ENCODE data around the gene SLC4A2.
"Not testable (repeated sequence)": the region's sequence is repeated elsewhere in the genome, so short reads cannot be mapped to it uniquely, and the experiment has no call there.

The SLC4A2 gene

DNA sequence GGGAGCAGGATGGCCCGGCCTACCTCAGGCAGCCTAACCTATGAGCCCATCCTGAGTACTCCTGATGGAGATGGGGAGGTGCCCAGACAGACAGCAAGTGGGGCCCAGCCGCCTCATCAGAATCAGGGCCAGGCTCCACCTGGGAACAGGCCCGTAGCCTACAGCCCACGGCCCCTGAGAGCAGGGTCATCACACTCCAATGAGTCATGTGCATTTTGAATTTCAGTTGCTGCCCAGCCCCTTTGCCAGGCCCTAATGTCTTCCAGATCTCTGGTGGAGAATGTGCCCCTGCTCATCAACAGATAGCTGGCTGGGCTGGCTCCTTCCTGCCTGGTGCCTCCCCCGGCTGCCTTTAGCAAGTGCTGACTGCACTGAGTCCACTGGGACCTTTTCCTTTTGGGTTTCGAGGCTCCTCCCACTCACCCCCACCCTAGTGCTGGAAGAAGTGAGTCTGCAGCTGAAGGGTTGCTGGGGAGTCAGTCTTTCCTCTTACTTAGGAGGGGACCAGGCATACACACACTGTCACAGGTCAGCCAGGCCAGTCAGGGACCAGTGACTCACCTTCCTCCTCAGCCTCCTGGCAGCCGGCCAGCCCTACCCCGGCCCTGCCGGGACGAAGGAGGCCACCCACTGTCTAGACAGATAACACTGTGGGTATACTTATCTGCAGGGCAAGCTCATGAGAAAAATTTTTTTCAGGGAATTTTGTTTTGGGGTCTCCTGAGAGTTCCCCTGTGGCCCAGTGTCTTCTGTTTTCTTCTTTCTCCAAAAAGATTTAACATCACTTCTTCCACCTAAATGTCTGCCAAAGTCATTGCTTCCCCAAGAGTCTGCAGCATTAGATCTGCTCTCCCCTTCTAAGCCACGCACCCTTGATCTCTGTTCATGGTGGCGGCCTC, 20.2 kb upstream of the SLC4A2 start:
- peak; percentile 59 for DNase-seq
- peak overlapping the region; percentile 24 for H3K27ac ChIP-seq
- no peak overlapping the region for H3K4me3 ChIP-seq (ENCODE audit: low read depth, low read length)
- TF ChIP-seq, protein P1, sequence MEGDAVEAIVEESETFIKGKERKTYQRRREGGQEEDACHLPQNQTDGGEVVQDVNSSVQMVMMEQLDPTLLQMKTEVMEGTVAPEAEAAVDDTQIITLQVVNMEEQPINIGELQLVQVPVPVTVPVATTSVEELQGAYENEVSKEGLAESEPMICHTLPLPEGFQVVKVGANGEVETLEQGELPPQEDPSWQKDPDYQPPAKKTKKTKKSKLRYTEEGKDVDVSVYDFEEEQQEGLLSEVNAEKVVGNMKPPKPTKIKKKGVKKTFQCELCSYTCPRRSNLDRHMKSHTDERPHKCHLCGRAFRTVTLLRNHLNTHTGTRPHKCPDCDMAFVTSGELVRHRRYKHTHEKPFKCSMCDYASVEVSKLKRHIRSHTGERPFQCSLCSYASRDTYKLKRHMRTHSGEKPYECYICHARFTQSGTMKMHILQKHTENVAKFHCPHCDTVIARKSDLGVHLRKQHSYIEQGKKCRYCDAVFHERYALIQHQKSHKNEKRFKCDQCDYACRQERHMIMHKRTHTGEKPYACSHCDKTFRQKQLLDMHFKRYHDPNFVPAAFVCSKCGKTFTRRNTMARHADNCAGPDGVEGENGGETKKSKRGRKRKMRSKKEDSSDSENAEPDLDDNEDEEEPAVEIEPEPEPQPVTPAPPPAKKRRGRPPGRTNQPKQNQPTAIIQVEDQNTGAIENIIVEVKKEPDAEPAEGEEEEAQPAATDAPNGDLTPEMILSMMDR (IDR thresholded peaks at IDR 0.05; ENCODE audit: low read depth, low read length): no peak
- H3K36me3 ChIP-seq: peaks cover 9% of the 10 kb centered on the region
- no peaks in the 10 kb centered on the region for H3K9me3 ChIP-seq (ENCODE audit: severe bottlenecking)
- no peaks in the 10 kb centered on the region for H3K27me3 ChIP-seq (ENCODE audit: insufficient read depth, low read depth, severe bottlenecking)

DNA sequence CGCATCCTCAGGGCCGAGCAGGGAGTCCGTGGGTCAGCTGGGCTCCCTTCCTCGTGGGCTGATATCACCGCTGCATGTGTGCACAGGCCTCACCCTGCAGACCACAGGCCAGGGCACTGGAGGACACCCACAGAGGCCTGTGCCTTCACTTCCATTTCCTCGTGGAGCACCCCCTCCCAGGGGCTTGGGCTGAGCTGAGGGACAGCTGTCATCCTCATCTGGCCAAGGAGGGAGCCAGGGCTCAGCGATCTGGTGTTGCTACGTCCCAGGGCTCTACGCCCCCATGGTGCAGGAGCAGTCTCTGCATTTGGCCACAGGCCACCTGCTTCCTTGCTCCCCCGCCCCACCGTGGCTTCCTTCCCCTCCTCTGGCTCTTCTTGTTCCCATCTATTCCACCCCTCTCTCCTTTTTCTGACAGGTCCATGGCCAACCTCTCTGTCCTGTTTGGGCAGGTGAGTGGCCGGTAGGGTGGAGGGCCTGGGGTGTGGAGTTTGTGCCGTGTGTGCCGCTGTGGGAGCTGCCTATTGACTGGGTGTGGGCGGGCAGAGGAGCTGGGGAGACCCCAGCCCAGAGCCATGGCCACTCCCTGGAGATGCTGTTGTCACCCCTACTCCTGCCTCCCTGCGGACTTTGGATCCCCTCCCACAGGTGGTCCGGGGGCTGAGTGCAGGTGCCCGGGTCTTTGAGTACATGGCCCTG, 19.4 kb upstream of the SLC4A2 start:
- H3K36me3 ChIP-seq: peaks cover 4% of the 10 kb centered on the region
- DNase-seq: peak; percentile 56

DNA sequence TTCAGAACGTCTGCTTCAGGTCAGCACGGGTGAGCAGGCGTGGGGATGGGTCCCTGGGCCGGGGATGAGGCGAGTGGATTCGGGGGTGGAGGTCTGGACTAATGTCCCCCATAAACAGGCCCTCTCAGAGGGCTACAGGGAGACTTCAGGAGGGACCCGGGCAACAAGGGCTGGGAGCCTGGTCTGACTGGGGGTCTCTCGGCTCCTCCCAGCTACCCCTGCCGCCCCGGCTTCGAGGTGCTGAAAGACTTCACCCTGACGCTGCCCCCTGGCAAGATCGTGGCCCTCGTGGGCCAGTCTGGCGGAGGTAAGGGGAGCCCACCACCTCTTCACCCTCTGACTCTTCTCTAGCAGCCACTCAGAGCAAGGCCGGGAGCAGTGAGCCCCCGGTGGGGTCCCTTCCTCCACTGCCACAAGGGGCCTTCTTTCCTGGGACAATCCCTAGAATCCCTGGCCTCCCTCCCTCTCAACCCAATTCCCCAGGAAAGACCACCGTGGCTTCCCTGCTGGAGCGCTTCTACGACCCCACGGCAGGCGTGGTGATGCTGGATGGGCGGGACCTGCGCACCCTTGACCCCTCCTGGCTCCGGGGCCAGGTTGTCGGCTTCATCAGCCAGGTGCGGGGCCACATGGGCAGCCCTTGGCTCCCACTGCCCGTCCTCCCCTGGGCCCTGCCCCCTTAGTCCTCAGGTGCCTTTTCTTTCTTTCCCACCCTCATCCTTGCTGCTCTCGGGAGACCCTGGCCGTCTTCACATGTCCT, 18.6 kb upstream of the SLC4A2 start:
- H3K27ac ChIP-seq: no peak overlapping the region
- peaks cover 3% of the 10 kb centered on the region; the same call in 1 of the 2 replicates for H3K36me3 ChIP-seq
- no peak overlapping the region for H3K4me3 ChIP-seq (ENCODE audit: low read depth, low read length)
- H3K27me3 ChIP-seq (ENCODE audit: insufficient read depth, low read depth, severe bottlenecking): no peaks in the 10 kb centered on the region
- TF ChIP-seq, protein P1 (IDR thresholded peaks at IDR 0.05; ENCODE audit: low read depth, low read length): no peak
- DNase-seq: no peak
- H3K9me3 ChIP-seq (ENCODE audit: severe bottlenecking): no peaks in the 10 kb centered on the region

More for the DNA sequence above, 19.4 kb upstream of the SLC4A2 start:
- Histone ChIP-seq H3K27ac (peak overlapping the region; percentile 24), H3K27me3 (ENCODE audit: insufficient read depth, low read depth, severe bottlenecking) (no peaks in the 10 kb centered on the region), H3K4me3 (ENCODE audit: low read depth, low read length) (no peak overlapping the region), H3K9me3 (ENCODE audit: severe bottlenecking) (no peaks in the 10 kb centered on the region)
- TF ChIP-seq, protein P1 (IDR thresholded peaks at IDR 0.05; ENCODE audit: low read depth, low read length): no peak

DNA sequence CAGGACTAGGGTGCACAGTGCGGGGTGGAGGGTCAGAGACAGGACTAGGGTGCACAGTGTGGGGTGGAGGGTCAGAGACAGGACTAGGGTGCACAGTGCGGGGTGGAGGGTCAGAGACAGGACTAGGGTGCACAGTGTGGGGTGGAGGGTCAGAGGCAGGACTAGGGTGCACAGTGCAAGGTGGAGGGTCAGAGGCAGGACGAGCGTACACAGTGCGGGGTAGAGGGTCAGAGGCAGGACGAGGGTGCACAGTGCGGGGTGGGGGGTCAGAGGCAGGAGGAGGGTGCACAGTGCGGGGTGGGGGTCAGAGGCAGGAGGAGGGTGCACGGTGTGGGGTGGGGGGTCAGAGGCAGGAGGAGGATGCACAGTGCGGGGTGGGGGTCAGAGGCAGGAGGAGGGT, 15.9 kb upstream of the SLC4A2 start:
- not testable (repeated sequence) for H3K4me3 ChIP-seq (ENCODE audit: low read depth, low read length); DNase-seq; H3K9me3 ChIP-seq (ENCODE audit: severe bottlenecking); H3K27me3 ChIP-seq (ENCODE audit: insufficient read depth, low read depth, severe bottlenecking); H3K36me3 ChIP-seq; H3K27ac ChIP-seq

DNA sequence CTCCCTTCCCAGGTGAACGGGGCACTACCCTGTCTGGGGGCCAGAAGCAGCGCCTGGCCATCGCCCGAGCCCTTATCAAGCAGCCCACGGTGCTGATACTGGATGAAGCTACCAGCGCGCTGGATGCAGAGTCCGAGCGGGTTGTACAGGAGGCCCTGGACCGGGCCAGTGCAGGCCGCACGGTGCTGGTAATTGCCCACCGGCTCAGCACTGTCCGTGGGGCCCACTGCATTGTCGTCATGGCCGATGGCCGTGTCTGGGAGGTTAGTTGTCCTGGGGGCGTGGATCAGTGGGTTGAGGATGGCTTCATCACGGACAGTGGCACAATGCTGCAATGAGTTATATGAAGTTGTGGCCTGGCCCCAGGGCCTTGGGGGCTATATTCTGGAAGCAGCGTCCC, 15.4 kb upstream of the SLC4A2 start:
- H3K36me3 ChIP-seq: peaks cover 3% of the 10 kb centered on the region; the same call in 1 of the 2 replicates
- no peaks in the 10 kb centered on the region for H3K9me3 ChIP-seq (ENCODE audit: severe bottlenecking)
- TF ChIP-seq, protein P1 (IDR thresholded peaks at IDR 0.05; ENCODE audit: low read depth, low read length): no peak
- H3K27ac ChIP-seq: no peak overlapping the region
- H3K4me3 ChIP-seq (ENCODE audit: low read depth, low read length): no peak overlapping the region
- no peaks in the 10 kb centered on the region for H3K27me3 ChIP-seq (ENCODE audit: insufficient read depth, low read depth, severe bottlenecking)
- no peak for DNase-seq
